BLaER1 (cell line): ENCODE measurements around the gene ARHGEF16.

Source experiments
- H3K27ac ChIP-seq: shearing (Covaris generic); formaldehyde crosslinking; 2 replicates; pipeline ENCODE4 v1.8.1; 2022
- H3K27me3 ChIP-seq: shearing (Covaris generic); formaldehyde crosslinking; 2 replicates; pipeline ENCODE4 v1.8.1; 2022
- H3K36me3 ChIP-seq: shearing (Covaris generic); formaldehyde crosslinking; 2 replicates; pipeline ENCODE4 v1.8.1; 2022
- H3K4me1 ChIP-seq: shearing (Covaris generic); formaldehyde crosslinking; 2 replicates; pipeline ENCODE4 v1.8.1; 2022
- H3K4me2 ChIP-seq: shearing (Covaris generic); formaldehyde crosslinking; 2 replicates; pipeline ENCODE4 v1.8.1; 2022
- H3K4me3 ChIP-seq: shearing (Covaris generic); formaldehyde crosslinking; 2 replicates; pipeline ENCODE4 v1.8.1; 2022
- H3K9ac ChIP-seq: shearing (Covaris generic); formaldehyde crosslinking; 2 replicates; pipeline ENCODE4 v1.8.1; 2022
- H3K9me3 ChIP-seq: shearing (Covaris generic); formaldehyde crosslinking; 2 replicates; pipeline ENCODE4 v1.8.1; 2022
- H4K20me1 ChIP-seq: shearing (Covaris generic); formaldehyde crosslinking; 2 replicates; pipeline ENCODE4 v1.8.1; 2022
- Cebpa-rat ChIP-seq: shearing (Covaris generic); IDR thresholded peaks from 2 replicates; pipeline ENCODE4 v1.8.1; 2022

Gene ARHGEF16

GRCh38 chr1:3485016-3485415 lies 30.6 kb downstream of the ARHGEF16 start:
- no peak overlapping the region for H3K4me2 ChIP-seq
- peaks cover 19% of the 10 kb centered on the region for H3K9me3 ChIP-seq
- no peak for TF ChIP-seq Cebpa-rat
- H3K27me3 ChIP-seq = peaks cover 7% of the 10 kb centered on the region; the same call in 1 of the 2 replicates
- H4K20me1 ChIP-seq = peaks cover 42% of the 10 kb centered on the region
- peaks cover 21% of the 10 kb centered on the region for H3K36me3 ChIP-seq
- H3K4me1 ChIP-seq = peaks cover 20% of the 10 kb centered on the region
- no peak overlapping the region for H3K27ac ChIP-seq
- no peak overlapping the region for H3K9ac ChIP-seq
- no peak overlapping the region for H3K4me3 ChIP-seq

GRCh38 chr1:3488432-3488831 lies 34.0 kb downstream of the ARHGEF16 start:
- no peak overlapping the region for H3K9ac ChIP-seq
- no peak overlapping the region for H3K27ac ChIP-seq
- peaks cover 27% of the 10 kb centered on the region for H3K36me3 ChIP-seq
- peaks cover 6% of the 10 kb centered on the region; the same call in 1 of the 2 replicates for H3K4me1 ChIP-seq
- no peak overlapping the region for H3K4me3 ChIP-seq
- peaks cover 28% of the 10 kb centered on the region for H4K20me1 ChIP-seq
- H3K9me3 ChIP-seq = peaks cover 19% of the 10 kb centered on the region
- no peaks in the 10 kb centered on the region for H3K27me3 ChIP-seq
- H3K4me2 ChIP-seq = no peak overlapping the region
- TF ChIP-seq Cebpa-rat = no peak

- H3K27ac ChIP-seq = no peak overlapping the region
Observed at GRCh38 chr1:3490046-3490745, 35.7 kb downstream of the ARHGEF16 start.

GRCh38 chr1:3491291-3492246 lies 37.1 kb downstream of the ARHGEF16 start:
- H3K4me3 ChIP-seq = no peak overlapping the region
- H3K9me3 ChIP-seq = peaks cover 19% of the 10 kb centered on the region
- no peak overlapping the region for H3K9ac ChIP-seq
- peaks cover 34% of the 10 kb centered on the region for H3K4me1 ChIP-seq
- peaks cover 33% of the 10 kb centered on the region for H3K36me3 ChIP-seq
- peak overlapping the region; percentile 50 for H3K4me2 ChIP-seq
- no peak for TF ChIP-seq Cebpa-rat
- H4K20me1 ChIP-seq = peaks cover 49% of the 10 kb centered on the region
- H3K27me3 ChIP-seq = no peaks in the 10 kb centered on the region
- H3K27ac ChIP-seq = no peak overlapping the region

More at GRCh38 chr1:3490046-3490745, 35.7 kb downstream of the ARHGEF16 start:
- H4K20me1 ChIP-seq = peaks cover 37% of the 10 kb centered on the region
- no peak overlapping the region for H3K4me3 ChIP-seq
- no peaks in the 10 kb centered on the region for H3K27me3 ChIP-seq
- TF ChIP-seq Cebpa-rat = no peak
- H3K4me1 ChIP-seq = peaks cover 20% of the 10 kb centered on the region
- H3K9me3 ChIP-seq = peaks cover 19% of the 10 kb centered on the region
- peaks cover 33% of the 10 kb centered on the region for H3K36me3 ChIP-seq
- no peak overlapping the region for H3K9ac ChIP-seq
- H3K4me2 ChIP-seq = no peak overlapping the region

GRCh38 chr1:3492545-3493246 lies 38.2 kb downstream of the ARHGEF16 start:
- Histone ChIP-seq H3K36me3 (peaks cover 41% of the 10 kb centered on the region), H3K4me3 (no peak overlapping the region), H3K27me3 (no peaks in the 10 kb centered on the region), H3K9ac (no peak overlapping the region), H3K4me2 (no peak overlapping the region), H3K9me3 (peaks cover 19% of the 10 kb centered on the region), H3K4me1 (peaks cover 45% of the 10 kb centered on the region), H3K27ac (no peak overlapping the region), H4K20me1 (peaks cover 60% of the 10 kb centered on the region)
- TF ChIP-seq Cebpa-rat = no peak

GRCh38 chr1:3494321-3495308 lies 40.1 kb downstream of the ARHGEF16 start:
- peak overlapping the region; percentile 50 for H3K9ac ChIP-seq
- peaks cover 79% of the 10 kb centered on the region for H4K20me1 ChIP-seq
- no peak overlapping the region for H3K4me3 ChIP-seq
- H3K4me1 ChIP-seq = peaks cover 64% of the 10 kb centered on the region
- peaks cover 2% of the 10 kb centered on the region for H3K9me3 ChIP-seq
- H3K27me3 ChIP-seq = no peaks in the 10 kb centered on the region
- peaks cover 37% of the 10 kb centered on the region for H3K36me3 ChIP-seq
- peak overlapping the region; percentile 71 for H3K4me2 ChIP-seq
- peak overlapping the region; percentile 9; the same call in 1 of the 2 replicates for H3K27ac ChIP-seq
- TF ChIP-seq Cebpa-rat = no peak

- H3K36me3 ChIP-seq = peaks cover 37% of the 10 kb centered on the region
- H4K20me1 ChIP-seq = peaks cover 94% of the 10 kb centered on the region
- H3K4me2 ChIP-seq = peak overlapping the region; percentile 71
- no peak overlapping the region for H3K4me3 ChIP-seq
- no peak for TF ChIP-seq Cebpa-rat
- peaks cover 74% of the 10 kb centered on the region for H3K4me1 ChIP-seq
- no peaks in the 10 kb centered on the region for H3K27me3 ChIP-seq
- H3K27ac ChIP-seq = no peak overlapping the region
- peak overlapping the region; percentile 50 for H3K9ac ChIP-seq
- H3K9me3 ChIP-seq = no peaks in the 10 kb centered on the region
Observed at GRCh38 chr1:3495776-3496745, 41.6 kb downstream of the ARHGEF16 start.

GRCh38 chr1:3496916-3497315 lies 42.5 kb downstream of the ARHGEF16 start:
- Histone ChIP-seq H3K4me1 (peaks cover 81% of the 10 kb centered on the region), H3K9me3 (no peaks in the 10 kb centered on the region), H3K27me3 (no peaks in the 10 kb centered on the region), H3K9ac (no peak overlapping the region), H3K4me3 (no peak overlapping the region), H3K4me2 (peak overlapping the region; percentile 71), H4K20me1 (peaks cover 100% of the 10 kb centered on the region), H3K36me3 (peaks cover 37% of the 10 kb centered on the region), H3K27ac (no peak overlapping the region; the same call in 1 of the 2 replicates)
- no peak for TF ChIP-seq Cebpa-rat
